HG03095 (cell line): ENCODE data around the gene EHD4.

Experiments used
- ATAC-seq: cut with Tn5 transposase; IDR thresholded peaks from one replicate; pipeline ENCODE4 v1.9.1; 2021; ENCODE audit warnings: moderate library complexity; ENCODE audit not compliant: unreplicated experiment

Gene EHD4

DNA sequence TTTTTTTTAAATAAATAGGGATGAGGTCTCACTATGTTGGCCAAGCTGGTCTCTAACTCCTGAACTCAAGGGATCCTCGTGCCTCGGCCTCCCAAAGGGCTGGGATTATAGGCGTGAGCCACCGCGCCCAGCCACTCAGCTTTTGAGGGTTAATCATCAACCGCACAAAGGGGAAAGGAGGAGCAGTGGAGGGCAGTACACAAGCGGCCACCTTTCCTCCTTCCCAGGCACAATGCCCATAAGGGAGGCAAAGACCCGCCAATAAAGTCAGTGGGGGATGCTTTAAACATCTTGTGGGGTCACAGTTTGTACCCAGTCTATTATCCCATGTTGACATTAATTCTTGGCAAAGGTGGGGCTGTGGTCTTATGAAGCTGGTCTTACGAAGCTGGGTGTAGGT, 32.4 kb downstream of the EHD4 start:
- ATAC-seq, result no peak

DNA sequence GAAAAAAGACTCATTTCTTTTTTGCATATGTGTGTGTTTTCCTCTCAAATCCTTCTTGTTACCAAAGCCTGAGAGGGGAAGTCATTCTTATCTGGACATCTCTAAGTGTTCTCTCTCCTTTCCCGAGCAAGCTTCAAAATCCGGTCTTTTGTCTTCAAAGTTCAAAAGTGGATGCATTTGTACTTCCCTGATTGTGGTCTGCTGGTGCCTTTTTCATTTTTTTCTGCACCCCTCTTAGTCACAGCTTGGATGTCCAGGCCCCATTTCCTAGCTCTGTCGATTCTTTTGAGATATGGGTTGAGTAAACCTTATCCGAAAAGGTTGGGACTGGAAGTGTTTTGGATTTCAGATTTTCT, 34.8 kb downstream of the EHD4 start:
- no peak for ATAC-seq

DNA sequence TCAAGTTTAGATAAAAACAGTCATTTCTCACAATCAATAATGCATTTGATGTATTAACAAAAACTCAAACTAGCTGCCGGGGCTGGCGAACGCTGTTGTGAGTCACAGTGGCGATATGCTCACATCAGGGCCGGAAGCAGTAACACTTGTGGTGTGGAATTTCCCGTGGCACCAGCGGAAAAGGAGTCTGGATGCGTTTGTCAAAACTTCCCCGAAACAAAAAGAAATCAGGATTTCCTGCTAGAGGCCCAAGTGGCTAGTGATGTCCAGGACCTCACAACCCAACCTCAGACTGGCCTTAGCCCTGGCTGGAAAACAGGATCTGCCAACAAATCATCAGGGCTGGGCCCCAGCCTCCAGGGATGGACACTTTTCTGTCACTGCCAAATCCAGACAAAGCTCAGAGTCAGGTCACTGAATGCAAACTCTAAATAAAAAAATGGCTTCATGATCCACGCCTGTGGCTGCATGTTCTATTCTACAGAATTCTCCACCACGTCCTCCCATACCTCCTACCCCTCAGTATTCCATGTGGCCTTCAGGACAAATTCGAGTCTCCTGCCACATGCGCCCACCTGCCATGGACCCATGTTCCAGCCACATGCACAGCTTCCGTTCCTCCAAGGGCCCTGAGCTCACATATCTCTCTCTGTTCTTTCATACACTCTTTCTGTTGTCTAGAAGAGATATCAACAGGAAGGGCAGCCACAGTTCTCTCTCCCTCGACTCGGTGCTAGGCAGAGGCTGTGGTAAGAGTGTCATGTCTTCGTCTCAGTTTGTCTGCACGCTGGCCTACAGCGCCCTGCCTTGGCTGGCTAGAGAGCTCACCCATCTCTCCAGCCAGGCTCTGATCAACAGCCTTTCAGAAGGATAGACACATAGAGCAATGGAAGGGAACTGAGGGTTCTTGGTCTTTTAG, 35.4 kb downstream of the EHD4 start:
- no peak for ATAC-seq

DNA sequence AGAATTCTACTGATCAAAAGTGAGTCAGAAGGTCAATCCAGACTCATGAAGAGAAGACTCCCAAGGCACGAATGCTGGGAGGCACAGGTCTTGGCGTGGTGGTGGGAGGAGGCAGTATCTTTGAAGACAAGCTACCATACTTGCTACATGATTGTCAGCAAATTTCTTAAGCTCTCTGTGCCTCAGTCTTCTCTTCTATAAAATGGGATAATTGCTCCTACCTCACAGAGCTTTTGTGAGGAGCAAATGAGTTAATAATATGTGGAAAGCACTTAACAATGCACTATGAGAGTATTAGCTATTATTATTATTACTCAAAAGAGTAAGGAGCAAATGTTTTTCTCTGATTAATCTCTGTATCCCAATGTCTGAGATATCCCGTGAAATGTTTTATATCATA, 36.2 kb downstream of the EHD4 start:
- ATAC-seq, result no peak

DNA sequence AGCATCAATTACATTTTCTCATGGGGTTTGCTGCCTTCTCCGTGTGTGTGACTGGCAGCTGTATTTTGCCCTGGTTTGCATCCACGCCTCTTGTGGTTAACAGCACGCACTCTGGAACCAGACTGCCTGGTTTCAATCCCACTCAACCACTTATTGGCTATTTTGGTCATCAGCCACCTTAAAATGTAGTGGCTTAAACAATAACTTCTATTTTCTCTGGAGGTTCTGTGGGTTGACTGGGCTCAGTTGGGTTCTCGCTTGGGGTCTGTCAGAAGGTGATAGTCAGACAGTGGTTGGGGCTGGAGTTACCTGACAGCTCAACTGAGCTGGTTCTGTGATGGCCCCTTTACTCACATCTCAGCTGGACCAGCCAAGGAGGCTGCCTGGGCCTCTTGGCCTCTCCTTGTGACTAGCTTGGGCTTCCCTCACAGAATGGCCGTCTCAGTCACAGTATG, 36.8 kb downstream of the EHD4 start:
- no peak for ATAC-seq

DNA sequence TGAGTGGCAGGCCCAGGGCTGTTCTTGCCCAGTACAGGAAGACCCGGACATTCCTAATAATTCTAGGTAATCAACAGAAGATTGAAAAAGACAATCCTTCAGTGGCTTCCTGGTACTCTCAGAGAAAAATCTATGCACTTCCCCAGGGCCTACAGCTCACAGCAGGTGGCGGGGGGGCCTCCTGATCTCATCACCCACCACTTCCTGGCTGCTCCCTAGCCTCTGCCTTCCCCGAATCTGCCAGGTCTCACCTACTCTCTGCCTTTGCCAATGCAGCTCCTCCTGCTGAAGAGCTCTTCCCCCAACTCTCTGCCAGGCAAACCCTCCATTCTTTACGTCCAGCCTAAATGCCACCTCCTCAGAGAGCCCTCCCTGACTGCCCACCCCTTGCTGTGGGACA, 37.5 kb downstream of the EHD4 start:
- ATAC-seq, result no peak

DNA sequence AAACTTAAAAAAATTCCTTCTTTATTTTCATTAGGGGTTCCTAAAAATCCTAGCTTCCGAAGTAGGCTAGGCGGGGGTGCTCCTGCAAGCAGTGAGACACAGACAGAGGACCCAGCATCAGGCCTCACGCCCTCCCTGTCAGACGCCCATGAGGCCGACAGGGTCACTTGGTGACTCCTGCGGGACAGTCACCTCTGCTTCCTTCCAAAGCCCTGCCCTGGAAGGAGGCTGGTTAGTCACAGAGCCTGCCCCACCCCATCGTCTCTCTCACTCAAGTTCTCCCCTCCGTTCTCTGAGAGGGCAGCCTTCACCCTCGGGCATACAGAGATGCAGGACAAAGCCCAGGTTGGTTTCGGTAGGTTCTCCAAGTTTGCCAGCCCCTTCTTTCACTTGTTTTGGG, 38.6 kb downstream of the EHD4 start:
- no peak for ATAC-seq

DNA sequence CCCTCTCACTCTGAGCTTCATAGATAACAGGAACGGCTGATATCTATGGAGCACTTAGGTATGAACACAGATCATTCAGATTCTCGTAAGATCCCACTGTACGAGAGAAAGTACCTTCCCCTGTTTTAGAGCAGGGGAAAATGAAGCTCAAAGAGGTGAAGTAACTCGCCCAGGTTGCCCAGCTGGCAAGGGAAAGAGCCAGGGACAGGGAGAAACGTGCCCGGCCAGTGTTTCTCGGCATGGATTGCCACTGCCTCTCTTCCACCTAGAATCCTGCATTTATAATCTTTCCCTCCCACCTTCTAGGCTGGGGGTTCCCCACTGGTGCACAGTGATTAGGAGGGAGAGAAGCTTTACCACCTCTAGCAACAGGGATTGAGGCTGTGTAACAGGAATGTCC, 39.0 kb downstream of the EHD4 start:
- ATAC-seq, result no peak

DNA sequence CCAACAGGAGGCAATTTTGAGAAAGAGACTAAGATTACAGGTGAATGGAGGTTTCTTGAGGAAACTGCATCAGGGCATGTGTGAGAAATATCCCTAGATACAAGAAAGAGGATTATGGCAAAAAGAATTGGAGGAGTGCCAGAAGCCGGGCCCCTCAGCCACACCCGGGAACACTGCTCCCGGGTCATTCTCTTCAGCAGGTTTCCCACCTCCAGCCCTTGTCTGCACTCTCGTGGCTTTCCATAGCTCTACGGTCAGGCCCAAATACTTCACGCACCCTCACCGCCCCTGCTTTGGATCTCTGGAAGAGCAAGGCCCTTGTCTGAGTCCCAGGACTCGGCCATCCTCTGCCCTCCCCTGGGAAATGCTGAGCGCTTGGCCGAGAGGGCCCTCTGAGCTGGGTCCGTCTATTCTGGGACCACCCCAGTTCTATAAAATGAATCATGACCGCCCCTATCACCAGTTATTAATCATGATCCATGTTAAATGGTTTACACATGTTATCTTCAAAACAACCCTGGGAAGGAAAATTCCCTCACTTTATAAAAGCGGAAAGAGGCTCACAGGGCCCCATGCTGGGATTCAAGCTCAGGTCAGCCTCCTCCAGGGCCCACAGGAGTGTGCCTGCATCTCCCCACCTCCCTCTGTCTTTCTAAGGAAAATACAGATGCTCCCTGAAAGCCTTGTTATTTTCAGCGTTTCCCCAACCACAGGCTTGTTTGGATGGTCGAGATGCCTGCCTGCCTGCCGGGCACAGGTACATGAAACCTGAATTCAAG, 39.7 kb downstream of the EHD4 start:
- ATAC-seq, result no peak

DNA sequence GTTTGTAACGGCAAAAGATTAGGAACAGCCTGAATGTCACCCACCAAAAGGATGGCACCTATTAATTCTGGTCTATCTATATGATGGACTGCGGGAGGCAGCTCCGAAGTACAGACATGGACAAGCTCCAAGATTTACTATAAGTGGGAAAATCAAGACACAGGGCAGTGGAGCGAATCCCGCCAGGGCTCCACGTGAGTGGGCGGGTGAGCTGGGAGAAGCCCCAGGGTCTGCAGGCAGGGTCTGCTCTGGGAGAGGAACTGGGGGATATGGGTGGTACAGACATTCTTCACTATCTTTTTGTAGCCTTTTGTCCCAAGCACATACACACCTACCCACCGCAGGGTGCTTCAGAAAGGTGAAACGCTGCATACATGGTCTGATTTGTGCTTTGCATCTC, 40.3 kb downstream of the EHD4 start:
- no peak for ATAC-seq

DNA sequence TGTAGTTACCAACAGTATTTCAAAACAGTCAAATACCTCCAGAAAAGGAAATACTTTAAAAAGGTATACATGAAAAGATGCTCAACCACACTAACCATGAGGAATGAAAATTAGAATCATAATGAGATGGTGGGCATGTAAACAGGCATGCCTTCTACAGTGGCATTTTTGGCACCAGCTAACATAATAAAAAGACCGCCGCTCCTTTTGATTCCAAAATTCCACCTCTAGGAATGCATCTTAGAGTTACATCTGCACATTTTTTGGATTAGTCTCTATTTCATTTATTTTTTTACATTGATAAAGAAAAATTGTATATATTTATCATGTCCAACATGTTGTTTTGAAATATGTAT, 41.5 kb downstream of the EHD4 start:
- no peak for ATAC-seq

DNA sequence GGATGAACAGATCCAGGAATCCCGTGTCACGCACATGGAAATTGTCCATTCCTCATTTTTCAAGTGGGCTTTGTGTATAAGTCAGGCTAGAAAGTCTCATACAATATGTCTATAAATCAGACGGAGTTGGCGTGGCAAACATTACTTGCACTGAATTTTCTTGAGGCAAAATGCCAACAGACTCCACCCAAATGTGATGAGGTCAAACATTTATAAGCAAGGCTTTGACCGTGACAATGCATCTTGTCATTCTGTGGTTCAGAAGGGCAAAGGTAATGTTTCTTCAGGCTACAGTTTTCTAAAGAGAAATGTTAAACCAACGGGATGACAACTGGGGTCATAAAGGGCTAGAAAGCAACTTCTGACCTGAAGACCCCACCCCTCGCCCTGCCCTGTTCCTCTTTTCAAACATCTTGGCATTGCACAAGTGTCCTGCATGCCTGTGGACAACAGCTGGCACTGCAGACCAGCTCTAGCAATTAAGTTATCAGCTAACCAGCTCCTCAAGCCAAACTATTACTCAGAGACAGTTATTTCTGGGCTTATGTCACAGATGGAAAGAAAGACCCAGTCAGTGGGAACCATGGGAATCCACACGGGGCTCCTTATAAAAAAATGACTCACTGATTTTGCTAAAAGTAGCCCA, 42.0 kb downstream of the EHD4 start:
- ATAC-seq, result no peak

DNA sequence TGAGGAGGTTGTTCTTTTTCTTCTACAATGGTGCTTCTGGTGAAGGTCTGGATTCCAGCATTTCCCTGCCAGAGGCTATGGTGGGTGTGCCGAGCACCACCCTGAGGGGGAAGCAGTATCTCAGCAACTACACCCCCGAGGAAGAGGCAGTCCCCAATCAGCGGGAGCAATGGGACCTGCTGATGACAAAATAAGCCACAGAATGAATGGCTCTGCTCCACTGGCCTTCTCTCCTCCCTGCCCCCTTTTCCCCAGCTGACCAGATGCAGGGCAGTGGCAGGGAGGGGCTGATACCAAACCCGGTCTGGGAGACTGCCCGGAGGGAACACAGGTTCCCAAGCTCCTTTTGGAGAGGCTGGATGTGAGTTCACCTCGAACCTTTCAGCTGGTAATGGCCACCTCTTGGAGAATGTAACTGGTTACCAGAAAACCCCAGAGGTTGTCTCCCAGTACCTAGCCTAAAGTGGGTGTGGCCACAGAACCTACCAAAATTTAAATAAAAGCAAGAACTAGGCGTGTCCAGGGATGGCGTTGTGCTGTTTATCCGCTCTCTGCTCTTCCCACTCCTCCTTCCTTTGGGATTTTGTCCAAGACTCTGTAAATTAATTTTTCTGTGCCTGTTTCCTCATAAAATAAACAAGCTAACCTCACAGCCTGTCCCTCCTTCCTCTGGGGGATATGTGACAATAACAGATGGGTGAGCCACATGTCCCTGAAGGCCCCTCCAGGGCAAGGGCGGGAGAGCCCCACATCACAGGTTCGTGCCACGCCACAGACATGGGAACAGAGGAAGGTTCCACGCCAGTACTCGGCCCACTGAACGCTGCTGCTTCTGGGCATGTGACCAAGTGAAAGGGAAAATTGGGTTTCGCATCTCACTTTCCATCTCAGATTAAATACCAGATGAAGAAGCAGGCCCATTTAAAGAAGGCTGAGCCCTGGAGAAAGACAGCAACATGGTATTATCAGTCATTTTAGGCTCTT, 43.4 kb downstream of the EHD4 start:
- peak; percentile 76 for ATAC-seq

DNA sequence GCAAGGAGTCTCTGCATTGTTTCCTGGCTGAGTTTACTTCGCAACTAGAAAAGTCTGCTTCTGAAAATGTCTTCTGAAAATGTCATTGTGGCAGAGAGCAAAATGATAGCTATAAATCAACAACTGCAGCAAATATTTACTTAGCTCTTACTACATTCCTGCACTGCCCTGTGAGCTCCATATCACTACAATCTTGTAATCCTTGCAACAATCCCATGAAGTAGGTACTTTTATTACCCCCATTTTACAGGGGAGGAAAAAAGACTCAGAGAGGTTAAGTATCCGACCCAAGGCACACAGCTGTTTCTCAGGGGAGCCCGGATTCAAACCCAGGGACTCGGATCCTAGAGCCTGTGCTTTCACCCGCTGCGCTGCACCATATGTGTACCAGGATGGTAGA, 44.3 kb downstream of the EHD4 start:
- ATAC-seq, result no peak

DNA sequence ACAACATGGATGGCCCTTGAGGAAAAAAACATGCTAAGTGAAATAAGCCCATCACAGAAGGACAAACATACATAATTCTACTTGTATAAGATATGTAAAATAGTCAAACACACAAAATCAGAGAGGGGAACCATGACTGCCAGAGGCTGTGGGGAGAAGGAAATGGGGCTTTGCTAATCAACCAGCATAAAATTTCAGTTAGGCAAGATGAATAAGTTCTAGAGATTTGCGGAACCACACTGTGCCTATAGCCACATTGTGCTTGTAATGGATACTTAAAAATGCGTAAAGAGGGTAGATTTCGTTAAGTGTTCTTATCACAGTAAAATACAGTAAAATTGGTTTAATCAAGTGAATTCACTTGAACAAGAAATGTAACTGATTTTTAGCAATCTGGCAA, 44.8 kb downstream of the EHD4 start:
- no peak for ATAC-seq

DNA sequence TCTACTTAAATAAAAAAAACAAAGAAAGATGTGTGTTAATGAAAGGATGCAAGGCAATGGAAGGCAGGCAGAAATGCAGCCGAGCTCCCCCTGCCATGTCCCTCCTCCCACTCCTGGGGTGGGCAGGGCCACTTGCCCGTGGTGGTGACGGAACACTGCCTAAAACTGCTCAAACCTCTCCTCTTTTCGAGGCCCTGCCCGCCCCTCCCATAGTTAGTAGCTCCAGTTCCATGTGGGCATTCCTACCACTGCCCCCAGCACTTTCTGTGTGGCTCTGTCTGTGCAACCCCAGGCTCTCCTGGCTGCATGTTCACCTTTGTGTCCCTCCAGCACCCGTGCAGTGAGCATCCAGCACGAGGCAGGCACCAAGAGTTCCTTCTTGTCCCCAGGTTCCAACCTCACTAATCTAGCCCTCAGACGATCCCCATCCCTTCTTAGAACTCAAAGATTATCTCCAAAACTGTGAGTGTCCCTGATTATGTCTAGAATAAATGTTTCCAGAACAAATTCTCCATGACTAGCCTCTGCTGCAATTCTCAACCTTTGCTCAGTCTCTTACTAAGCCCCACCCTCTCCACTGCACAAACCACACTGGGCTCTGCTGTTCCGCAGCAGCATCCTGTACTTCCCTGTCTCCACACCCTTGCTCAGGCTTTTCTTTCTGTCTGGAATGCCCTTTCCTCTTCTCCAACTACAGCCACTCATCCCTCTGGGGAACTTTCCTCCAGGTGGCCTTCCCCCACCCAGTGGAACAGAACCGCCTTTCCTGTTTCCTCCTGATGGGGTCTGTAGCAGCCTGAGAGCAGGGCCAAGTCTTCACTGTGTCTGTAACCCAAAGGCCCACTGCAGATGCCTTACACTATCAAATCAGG, 45.9 kb downstream of the EHD4 start:
- ATAC-seq, result no peak

DNA sequence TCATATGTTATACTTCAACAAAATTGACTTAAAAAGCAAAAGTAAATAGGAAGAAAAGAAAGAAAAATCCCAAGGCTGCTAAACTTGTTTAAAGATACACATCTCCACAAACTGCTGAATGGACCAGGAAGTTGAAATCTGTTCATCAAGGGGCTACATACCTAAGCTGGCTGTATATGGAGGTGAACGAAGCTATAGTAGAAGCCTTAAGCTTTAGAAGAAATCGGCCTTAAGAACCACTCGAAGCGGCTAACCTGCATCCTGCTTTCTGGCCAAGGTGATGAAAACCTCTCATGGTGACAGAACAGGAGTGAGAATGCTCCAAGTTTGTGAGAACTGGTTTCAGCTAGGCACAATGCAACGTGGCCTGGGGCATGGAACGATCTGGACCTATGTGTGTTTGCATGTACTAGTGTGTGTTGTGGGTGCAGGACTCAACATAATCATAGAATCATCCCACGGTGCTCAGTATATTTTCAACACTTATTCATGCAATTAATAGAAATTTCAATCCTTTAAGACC, 47.2 kb downstream of the EHD4 start:
- no peak for ATAC-seq

DNA sequence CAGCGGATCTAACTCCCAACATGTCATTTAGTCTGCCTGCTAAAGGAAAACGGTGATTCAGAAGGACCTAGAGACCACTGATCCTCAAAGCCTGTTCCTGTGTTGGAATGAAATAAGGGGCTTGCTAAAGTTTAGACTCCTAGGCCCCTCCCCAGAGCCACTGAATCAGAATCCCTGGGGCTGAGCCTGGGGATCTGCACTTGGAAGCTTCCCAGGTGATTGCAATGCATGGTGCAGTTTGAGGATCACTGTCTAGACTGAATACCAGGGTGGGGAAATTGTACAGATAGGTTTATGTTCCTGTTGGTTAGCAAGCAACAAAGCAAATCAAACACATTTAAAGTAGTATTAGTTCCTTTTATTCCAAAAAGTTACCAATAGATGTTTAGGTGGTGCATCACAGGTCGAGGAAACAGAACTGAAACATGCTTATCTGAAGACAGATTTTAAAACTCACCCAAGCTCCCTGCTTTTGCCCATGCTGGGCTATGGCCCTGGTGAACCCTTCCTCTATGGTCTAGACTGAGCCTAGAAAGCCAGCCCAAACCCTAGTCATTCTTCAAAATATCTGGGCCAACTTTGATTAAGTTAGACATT, 48.9 kb downstream of the EHD4 start:
- ATAC-seq, result no peak

DNA sequence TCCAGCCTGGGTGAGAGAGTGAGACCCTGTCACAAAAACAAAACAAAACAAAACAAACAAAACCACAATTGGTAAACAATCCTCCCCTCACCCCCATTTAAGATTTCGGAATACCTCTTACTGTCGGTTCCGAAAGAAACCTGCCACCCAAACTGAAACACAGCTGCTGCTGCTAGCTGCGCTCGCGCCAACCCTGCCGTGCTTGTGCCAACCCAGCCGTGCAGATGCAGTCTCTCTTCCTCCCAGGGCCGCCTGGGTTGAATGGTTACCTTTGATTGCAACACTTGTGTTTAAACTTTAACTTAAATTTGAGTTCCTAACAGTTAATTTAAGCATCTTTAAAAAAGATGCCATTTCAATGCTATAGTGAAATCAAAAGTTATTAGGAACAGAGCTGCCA, 50.0 kb downstream of the EHD4 start:
- ATAC-seq, result no peak
